Endometrial microvascular endothelial cells (primary cell): ENCODE measurements around the gene C20orf144. TPM values are rescaled to one million over a fixed set of nuclear protein-coding genes. Genes with fewer than 3 reads are reported as not detected.
"Not testable (repeated sequence)": the region's sequence is repeated elsewhere in the genome, so short reads cannot be mapped to it uniquely, and the experiment has no call there.

Source experiments
- in situ Hi-C: cut with HindIII; loops from 2 replicates; pipeline ENCODE4 v1.10.0; 2017; ENCODE audit warnings: low sequenced_read_pairs, low pct_unique_long_range_greater_than_20kb; ENCODE audit errors: inconsistent ontology term
- total RNA-seq: library from RNA; depleted of rRNA; stranded (reverse); fragments of >200 nt; gene quantifications from one replicate; pipeline ENCODE4 v1.2.3, GENCODE V29; 2015; ENCODE audit errors: inconsistent ontology term

Gene C20orf144
- total RNA-seq, 1 donor from 2014 or later: not detected

DNA sequence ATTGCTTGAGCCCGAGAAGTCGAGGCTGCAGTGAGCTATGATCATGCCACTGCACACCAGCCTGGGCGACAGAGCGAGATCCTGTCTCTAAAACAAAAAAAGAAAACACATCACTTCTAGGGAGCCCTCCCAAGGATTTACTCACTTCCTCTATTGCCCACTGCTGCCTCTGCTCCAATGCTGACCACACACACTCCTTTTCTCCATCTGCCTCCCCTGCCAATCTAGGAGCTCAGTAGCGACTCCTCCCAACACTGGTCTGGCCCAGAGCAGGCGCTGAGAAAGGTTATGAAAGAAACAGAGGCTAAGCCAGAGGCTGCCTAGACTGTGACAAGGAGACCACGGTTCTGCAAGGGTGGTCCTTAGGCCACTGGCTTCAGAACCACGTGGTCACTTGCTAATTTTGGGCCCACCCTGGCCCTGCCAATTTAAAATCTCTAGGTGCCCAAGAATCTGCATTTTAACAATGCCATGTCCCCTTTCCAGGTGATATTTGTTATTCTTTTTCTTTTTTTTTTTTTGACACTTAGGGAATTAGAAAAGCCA lies 25.3 kb downstream of the C20orf144 start:
- in situ Hi-C loops: no loop called here

DNA sequence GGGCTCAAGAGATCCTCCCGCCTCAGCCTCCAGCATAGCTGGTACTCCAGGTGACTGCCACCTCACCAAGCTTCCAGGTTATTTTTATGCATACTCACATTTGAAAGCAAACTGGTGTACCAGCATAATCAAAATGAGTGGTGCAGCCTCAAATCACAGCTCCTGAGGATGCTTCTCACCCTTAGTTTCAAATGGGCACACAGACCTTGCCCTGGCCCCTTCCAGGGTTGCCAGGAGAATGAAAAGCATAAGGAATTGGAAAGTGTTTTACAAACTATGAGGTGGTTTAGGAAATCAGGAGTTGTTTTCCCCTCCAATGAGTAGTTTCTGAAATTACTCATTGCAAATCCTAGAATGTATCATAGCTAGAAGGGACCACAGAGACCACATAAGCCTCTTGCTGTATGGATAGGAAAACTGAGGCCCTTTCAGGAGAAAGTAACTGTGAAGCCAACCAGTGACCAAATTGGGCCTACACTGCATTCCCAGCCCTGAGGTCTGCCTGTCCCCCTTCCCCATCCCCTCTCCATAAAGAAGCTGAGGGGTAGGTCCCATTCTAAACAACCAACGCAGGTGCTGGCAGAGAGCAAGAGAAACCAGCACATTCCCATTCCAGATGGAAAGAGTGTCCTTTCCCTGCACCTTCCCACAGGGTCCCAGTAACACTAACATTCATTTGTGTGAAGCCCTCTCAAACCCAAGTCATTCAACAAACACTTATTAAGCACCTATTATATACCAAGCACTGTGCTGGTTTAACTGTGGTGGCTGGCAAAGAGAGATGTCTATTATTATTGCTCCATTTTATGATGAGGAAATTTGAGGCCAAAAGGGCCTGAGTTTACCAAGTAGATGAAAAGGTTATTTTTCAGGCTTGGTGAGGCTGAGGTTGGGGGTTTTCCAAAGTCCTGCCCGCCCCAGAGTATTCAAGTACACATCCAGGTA lies 26.1 kb downstream of the C20orf144 start:
- in situ Hi-C loops: no loop called here

DNA sequence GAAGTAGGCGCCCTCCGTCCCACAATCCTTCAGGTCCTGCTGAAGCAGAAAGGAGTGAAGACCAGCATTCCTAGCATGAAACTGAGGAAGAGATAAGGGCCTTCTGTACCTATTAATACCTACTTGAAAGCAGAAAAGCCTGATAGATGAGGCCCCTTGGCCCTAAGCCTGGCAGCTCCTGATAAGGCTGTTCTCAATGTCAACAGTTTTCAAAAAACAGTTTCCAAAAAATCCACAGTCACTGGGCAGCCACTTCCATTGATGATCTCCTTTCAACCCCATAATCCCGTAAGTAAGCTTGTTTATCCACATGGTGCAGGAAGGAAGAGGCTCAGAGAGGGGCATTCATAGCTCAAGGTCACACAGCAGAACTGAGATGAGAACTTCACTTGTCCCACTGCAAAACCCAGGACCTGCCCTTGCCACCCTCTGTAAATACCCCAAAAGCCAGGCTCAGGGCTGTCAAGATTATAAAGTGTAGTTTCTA lies 26.9 kb downstream of the C20orf144 start:
- in situ Hi-C loops: no loop called here

DNA sequence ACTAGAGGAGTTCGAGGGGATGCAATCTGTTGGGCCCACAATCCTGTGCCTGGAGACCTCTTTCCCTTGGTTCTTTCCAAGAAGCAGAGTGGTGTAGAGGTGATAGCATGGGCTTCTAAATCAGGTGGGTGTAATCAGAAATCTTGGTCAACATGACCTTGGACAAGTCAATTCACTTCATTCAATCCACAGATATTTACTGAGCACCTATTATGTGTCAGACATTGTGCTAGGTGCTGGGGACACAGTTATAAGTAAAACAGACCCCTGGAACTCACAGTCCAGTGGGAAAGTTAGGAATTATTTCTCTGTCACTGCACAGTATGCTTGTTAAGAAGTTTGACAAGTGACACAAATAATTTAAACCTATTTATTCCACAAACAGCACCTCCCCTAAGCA lies 27.4 kb downstream of the C20orf144 start:
- in situ Hi-C loops: no loop called here

DNA sequence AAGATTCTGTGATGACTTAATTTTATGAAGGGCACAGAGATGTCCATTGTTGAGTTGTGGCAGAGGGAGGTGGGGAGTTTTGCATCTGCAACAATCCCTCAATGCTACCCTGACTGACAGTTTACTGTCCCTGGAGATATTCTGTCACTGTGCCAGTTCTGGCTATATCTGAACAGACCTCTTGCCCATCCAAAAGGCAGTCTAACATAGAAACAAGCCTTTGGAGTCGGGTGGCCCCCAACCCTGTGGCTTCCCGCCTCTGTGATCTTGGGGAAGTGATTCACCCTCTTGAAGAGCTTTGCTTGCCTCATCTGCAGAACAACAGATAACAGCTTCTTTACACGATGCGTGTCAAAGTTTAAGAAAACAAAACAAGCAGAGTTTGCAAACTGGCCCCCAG lies 27.8 kb downstream of the C20orf144 start:
- in situ Hi-C loops: no loop called here

DNA sequence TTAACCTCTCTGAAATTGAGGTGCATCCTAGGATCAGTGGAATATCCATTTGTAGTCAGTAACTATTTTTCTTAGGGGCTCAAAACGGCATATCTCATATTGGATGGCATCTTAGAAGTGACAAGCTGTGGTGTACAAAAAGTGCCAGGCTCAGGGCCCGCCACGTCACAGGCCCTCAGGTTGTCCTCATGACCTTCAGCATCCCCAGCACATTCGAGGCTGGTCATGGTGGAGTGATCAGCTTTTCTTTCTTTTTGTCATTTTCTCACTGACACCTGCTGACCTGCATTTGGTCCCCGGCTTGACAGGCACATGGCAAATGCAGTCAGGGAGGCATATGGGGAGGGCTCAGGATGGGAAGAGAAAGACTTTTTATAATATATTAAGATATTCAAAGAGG lies 31.2 kb downstream of the C20orf144 start:
- in situ Hi-C loops: no loop called here

DNA sequence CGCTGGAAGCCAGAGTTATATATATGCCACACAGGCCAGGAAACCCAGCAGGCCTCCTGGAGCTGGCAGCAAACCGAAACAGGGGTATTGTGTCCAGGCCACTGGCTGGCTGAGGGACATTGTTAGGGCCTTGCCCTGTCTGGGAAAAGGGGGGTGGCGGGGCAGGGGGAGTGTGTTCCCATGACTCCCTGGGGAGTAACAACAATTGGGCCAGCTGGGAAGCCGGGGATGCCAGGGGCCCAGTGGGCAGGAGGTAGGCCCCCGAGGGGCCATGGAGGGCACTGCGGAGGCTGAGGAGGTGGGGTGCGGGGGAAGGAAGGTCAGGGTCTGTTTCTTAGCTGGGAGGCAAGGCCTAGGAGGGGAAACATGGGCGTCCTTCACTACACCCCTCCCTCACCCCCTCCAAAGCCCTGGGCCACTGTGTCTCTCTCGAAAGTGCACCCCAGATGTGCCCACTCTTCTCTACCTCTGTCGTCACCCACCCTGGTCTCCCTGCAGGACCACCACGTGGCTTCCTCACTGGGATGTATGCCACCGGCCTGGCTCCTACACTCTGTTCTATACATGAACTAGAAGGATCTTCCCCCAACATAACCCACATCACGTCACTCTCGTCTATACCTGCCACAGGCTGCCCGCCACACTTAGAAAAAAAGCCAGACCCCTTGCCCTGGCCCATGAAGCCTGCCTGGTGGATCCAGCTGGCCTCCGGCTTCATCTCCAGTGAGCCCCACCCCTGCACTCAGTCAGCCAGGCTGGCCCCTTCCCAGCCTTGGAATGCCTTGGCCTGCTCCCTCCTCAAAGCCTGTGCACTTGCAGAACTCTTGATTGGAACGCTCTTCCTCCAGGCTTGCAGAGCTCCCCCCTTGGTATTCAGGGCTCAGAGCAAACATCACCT lies 31.9 kb downstream of the C20orf144 start:
- in situ Hi-C loops: no loop called here

DNA sequence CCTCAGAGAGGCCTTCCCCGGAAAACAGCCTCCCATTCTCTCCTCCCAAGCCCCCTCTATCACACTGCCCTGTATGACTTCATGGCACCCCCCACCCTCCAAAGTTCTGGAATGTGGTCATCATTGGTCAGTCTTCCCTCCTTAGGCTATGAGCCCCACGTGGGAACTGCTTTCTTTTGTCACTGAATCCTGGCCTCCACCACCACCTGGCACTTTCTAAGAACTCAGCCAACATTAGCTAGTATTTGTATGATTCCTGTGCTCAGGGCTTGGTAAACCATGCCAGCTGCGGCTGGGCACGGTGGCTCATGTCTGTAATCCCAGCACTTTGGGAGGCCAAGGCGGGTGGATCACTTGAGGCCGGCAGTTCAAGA lies 32.5 kb downstream of the C20orf144 start:
- in situ Hi-C loops: no loop called here

DNA sequence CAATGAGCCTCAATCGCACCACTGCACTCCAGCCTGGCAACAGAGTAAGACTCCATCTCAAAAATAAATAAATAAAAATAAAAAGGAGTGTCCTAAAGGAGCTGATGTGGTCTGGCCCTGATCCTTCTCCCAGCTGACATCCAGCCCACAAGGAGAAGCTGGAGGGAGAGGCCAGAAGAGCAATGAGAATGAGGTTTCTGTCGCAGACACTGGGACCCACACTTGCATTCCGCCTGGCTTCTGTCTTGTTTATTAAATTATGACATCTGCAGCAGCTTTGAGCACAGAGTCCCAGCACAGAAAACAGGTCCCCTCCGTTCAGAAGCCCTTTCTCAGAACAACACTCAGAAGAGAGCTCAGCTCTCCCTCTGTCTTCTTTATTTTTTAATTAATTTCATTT lies 34.3 kb downstream of the C20orf144 start:
- in situ Hi-C loops: no loop called here

DNA sequence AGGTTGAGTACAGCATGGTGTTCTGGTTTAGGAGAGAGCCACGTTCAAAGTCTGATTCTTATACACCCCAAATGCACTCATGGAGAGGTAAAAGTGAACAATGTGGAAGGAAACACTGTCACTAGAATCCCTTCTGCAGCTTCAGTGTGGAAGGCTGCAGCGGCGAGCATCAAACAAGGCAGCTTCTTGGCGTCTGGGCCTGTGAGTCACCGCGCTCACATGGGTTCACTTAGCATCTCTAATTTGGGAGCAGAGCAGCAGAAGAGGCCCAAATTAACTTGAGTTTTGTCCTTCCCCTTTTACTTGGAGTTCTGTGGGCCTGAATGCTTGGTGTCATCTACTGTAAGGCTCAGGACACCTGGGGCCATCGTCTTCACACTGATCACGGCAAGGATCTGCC lies 35.0 kb downstream of the C20orf144 start:
- in situ Hi-C loops: no loop called here

DNA sequence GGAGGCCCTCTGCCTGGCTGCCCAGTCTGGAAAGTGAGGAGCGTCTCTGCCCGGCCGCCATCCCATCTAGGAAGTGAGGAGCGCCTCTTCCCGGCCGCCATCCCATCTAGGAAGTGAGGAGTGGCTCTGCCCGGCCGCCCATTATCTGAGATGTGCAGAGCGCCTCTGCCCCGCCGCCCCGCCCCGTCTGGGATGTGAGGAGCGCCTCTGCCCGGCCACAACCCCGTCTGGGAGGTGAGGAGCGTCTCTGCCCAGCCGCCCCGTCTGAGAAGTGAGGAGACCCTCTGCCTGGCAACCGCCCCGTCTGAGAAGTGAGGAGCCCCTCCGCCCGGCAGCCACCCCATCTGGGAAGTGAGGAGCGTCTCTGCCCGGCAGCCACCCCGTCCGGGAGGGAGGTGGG lies 36.8 kb downstream of the C20orf144 start:
- in situ Hi-C loops: not testable (repeated sequence)

DNA sequence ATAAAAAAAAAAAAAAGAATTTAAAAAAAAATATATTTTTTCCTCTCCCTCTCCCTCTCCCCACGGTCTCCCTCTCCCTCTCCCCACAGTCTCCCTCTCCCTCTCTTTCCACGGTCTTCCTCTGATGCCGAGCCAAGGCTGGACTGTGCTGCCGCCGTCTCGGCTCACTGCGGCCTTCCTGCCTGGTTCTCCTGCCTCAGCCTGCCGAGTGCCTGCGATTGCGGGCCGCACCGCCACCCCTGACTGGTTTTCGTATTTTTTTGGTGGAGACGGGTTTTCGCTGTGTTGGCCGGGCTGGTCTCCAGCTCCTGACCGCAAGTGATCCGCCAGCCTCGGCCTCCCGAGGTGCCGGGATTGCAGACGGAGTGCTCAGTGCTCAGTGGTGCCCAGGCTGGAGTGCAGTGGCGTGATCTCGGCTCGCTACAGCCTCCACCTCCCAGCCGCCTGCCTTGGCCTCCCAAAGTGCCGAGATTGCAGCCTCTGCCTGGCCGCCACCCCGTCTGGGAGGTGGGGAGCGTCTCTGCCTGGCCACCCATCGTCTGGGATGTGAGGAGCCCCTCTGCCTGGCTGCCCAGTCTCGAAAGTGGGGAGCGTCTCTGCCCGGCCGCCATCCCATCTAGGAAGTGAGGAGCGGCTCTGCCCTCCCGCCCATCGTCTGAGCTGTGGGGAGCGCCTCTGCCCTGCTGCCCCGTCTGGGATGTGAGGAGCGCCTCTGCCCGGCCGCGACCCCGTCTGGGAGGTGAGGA lies 38.7 kb downstream of the C20orf144 start:
- in situ Hi-C loops: not testable (repeated sequence)

DNA sequence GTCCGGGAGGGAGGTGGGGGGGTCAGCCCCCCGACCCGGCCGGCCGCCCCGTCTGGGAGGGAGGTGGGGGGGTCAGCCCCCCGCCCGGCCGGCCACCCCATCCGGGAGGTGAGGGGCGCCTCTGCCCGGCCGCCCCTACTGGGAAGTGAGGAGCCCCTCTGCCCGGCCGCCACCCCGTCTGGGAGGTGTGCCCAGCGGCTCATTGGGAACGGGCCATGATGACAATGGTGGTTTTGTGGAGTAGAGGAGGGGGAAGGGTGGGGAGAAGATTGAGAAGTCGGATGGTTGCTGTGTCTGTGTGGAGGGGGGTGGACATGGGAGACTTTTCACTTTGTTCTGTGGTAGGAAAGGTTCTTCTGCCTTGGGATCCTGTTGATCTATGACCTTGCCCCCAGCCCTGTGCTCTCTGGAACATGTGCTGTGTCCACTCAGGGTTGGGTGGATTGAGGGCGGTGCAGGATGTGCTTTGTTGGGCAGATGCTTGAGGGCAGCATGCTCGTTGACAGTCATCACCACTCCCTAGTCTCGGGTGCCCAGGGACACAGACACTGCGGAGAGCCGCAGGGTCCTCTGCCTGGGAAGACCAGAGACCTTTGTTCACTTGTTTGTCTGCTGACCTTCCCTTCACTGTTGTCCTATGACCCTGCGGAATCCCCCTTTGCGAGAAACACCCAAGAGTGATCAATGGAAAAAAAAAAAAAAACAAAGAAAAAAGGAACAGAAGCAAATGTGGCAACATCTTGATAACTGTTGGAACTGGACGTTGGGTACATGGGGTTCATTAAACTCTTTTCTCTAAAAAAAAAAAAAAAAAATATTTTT lies 39.7 kb downstream of the C20orf144 start:
- in situ Hi-C loops: no loop called here

DNA sequence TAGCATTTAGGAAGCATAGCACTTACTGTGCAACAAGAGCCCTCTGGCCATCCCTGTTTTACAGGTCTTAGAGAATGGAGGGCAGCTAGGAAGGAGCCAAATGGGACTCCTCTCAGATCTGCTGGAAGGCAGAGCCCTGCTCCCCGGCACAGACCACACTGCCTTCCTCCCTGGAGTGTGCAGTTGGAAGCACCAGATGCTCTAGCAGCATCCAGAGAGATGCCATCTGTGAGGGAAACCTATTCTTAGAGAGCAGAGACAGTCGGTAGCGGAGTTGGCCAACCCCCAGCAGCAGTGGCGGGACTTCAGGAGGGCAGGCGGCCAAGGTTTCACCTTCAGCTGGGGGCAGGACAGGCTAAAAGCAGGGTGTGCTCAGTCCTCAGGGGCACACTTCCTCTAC lies 40.7 kb downstream of the C20orf144 start:
- in situ Hi-C loops: no loop called here

DNA sequence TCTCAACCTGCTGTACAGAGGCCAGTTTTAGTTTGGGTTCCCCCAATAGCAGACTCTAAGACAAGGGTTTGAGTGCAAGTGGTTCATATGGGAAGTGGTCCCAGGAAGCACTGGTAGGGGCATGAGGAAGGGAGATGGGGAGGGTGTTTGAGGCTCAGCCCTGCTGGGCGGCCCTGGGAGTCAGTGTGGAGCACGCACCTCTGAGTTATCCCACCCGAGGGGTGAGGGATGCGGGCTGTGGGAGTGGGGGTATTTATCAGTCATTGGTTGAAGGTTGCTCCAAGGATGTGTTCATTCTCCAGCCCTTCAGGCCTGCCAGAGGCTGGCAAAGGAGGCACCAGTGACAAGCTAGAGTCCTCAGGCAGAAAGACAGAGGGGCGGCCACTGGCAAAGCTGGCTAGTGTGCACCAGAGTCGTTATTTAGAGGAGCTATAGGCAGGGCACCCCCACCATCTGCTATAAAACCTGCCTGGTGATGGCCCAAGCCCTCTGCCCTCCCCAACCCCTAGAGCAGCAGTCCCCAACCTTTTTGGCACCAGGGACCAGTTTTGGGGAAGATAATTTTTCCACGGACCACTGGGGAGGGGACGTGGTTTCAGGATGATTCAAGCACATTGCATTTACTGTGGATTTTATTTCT lies 41.5 kb downstream of the C20orf144 start:
- in situ Hi-C loops: no loop called here

DNA sequence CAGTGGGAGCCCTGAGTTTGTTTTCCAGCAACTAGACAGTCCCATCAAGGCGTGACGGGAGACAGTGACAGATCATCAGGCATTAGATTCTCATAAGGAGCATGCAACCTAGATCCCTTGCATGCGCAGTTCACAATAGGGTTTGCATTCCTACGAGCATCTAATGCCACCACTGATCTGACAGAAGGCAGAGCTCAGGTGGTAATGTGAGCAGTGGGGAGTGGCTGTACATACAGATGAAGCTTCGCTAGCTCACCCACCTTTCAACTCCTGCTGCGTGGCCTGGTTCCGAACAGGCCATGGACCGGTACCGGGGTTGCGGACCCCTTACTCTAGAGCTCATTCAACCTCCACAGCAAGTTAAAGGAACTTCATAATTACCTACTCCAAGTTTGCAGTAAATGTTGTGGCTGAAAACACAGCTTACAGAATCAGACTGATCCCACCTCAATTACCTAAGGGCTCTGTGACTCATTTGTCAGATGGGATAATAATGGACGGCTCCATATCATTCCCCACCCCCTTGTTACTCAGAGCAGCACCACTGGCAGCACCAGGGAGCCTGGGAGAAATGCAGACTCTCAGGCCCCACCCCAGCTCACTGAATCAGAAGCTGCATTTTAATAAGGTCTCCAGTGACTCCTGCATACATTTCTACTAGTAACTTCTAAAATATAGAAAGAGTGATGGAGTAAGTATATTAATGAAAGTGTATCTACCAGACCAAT lies 42.2 kb downstream of the C20orf144 start:
- in situ Hi-C loops: no loop called here

DNA sequence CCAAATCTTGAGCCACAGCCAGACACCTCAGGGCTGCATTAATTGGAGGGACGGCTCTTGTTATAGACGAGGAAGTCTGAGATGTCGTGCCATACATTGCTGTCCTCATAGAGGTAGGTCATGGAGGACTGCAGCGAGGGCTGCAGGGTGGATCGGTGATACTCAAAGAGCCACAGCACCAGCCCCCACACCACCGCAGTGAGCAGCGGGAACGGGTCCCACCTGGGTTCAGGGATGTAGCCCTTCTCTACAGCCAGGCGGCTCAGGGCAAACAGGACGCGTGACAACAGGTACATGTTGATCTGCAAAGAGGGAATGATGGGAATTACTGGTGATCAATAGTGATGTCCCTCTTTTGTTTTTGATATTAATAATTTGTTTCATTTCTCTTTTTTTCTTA lies 45.5 kb downstream of the C20orf144 start:
- in situ Hi-C loops: no loop called here
